Right kidney (tissue), 1 donor: Measurements from ENCODE around the gene PTGFRN.
"Not testable (repeated sequence)": the region's sequence is repeated elsewhere in the genome, so short reads cannot be mapped to it uniquely, and the experiment has no call there.

Source experiments
- DNase-seq: peaks from one replicate; pipeline ENCODE4 v3.0.0-alpha.2; 2016

The PTGFRN gene

DNA sequence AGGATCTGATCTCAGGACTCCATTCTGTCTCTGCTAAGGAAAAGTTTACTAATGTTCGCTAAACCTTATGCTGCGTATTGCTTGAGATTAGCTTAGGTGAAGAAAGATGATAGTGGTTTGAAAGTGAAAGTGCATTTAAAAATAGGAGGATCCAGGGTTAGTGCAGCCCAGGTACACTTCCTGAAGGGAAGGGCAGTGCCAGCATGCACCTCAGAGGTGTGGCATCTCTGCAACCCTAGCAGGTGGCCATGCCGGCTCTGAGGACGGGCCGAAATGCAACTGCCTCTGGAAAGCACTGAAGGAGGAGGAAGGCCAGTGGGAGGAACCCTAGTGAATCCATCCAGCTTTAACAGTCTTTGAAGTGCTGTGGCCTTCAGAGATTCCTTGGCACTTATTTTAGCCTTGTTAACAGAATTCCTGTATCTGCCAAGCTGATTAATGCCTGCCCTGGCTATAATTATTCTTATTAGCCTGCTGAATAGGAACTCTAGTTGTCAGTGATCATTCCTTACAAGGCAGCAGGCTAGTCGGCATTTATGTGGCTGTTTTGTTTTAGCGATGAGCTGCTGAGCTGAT lies 5.5 kb downstream of the PTGFRN start:
- DNase-seq, result no peak

DNA sequence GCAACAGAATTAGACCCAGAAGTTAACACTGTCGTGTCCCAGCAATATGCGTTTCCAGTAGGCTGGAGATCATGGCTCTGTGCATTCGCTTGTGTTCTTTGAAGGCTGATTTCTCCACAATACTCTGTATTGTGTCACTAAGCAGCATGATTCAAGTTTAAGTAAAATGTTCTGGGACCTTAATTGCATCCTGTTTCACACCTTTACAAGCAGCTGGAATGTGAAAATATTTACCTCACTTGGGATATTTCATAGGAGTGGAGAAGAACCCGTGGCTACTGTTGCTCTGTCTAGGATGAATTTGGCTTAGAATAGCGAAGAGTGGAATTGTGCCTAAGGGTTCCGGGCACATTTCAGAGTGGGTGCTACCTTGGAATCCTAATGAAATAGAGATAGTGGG lies 6.3 kb downstream of the PTGFRN start:
- DNase-seq, result no peak

DNA sequence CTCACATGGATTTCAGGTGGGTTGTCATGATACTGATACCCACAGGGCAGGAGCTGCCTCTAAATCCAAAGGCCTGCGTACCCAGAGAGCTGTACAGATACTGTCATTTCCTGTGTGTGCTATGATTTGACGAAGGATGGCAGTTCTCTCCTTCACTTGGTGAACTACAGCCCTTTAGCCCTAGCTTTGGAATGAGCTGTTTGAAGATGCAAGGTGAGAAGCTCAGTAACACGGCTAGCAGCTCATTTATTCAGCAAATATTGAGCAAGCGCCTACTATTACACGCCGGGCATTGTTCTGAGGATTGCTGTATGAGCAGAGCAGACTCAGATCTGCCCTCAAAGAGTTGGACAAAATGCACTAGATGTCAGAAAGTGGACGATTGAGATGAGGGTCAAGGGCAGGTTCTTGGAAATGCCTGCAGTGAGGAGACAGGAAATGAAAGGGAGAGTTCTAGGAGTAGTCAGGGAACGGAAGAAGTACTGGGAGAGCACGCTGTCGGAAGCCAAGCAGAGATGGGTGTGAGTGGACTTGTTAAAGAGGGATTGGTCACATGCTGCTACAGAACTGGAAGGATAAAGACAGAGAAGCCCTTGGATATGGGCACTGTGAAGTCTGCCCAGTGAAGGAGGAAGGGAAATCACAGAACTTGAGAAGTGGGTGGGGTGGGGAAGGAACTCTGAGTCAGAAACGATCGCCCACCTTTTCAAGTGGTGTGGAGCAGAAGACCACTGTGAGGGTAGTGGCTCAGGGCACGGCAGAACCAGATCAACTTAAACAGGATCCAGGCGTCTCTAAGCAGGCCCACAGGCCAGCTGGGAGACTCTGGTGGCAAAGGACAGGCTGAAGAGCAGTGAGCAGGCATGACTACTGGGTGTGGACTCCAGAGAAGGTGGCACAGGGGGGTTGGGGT lies 7.1 kb downstream of the PTGFRN start:
- DNase-seq, result no peak

DNA sequence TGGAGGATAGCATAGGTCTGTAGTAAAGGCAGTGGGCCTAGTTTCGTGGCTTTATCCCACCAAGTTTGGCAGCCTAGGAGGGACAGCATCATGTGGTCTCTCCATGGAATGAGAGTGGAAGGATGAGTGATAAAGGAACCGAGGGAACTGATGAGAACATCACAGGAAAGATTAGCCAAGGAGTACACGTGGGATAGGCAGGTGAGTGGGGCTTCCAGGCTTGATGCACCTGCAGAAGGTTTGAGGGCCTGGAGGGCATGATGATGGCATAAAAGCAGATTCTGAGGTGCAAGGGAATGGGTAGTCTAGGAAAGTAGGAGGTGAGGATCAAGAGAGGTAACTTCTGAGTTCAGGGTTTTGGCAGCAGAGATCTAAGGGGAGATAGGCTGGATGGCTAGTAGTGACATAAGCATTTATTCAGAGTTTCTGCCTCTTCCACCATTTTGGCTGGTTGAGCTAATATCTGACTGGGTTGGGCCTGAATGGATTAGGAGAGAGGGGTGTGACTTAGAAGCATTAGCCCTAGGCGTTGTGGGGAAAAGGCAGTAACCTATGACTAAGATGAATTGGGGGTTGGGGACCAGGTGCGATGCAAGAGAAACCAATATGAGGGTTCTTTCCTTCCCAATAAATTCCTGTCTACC lies 9.1 kb downstream of the PTGFRN start:
- DNase-seq, result no peak

DNA sequence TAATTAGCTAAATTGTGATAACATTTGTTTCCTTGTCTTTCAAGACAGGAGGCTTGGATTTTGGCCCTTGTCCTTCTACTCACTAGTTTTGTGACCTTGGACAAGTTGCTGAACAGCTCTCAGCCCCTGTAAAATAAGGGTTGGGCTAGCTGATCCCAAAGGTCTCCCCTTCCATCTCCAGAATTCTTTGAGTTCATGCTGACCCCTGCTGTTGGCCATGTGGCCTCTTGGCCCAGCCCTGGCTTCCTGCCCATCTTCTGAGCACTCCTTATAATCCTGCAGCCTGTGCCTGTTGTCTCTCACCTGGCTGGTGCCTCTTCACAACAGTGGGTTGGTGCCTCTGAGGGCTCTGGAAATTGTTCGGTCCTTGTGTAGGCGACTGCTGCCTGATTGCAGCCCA lies 10.1 kb downstream of the PTGFRN start:
- DNase-seq, result no peak

DNA sequence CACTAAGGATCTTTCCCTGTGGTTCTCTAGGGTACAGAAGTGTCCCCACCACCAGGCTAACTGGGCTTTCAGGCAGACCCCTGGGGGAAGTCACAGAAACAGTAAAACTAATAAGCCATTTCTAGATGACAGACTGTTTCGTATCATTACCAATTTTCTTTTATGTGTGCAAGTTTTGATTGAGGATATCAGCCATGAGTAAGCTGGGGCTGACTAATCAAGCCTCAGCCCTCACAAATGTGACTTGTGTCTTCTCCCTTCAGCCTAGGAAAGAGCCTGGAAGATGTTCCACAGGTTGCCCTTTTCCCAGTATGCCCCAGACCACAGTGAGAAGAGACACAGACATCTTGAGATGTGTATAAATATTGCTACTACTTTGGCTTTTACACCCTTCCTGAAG lies 10.5 kb downstream of the PTGFRN start:
- DNase-seq, result no peak

DNA sequence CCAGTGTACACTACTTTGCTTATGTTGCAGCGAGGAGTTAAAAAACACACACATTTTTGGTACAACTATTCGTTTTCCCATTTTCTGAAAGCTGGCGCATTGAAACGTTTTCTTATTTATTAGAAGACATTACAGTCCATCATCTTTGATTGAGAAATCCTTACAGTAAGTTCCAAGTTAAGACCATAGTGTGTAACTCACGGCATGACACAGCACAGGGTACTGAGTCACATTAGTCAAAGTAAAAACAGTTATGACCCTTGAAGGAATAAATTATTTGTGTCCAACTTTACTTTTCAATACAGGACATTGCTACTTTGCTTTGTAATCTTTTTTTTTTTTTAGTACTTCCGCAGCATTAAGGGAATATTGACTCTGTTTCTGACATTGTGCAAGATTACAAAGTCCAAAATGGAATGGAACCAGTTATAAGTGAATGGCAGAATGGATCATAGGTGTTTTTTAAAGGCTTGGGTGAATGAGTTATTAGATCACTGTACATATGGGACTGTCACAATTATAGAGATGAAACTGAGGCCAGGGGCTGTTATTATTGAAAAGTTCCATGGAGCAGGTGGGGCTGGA lies 11.7 kb downstream of the PTGFRN start:
- DNase-seq, result no peak

DNA sequence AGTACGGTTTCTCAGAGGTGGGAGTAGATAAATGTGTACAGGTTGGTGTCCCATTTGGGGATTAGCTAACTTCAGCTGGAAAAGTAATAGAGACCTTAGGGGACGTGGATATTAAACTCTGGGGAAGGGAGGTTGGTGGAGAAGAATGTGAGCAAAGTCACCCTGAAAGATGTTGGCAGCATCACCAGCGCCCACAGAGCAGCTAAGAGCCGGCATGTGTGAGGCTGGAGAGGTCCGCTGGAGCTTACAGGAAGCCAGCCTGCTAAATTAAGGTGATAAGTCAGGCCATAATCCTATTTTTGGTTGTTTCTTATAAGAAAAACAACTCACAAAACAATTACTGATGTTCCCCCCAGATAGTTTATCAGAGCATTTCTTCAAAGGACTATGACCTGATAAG lies 12.2 kb downstream of the PTGFRN start:
- DNase-seq, result no peak

DNA sequence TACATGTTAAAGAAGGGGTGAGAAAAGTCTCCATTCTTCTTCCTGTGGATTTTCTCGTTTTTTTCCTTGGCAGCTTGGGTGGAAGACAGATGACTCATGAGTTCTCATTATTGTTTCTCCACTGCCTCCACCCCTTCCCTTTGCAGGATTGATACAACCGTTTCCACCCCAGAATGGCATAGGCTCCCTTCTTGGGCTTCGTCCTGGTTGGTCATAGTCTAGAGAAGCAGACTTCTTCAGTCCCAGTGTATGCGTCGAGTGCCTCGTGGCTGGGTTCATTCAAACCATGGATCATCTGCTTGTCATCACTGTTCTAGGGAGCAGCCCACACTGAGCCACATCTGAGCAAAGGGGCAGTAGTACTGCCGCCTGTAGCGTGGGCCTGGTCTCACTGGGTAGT lies 13.7 kb downstream of the PTGFRN start:
- no peak for DNase-seq

DNA sequence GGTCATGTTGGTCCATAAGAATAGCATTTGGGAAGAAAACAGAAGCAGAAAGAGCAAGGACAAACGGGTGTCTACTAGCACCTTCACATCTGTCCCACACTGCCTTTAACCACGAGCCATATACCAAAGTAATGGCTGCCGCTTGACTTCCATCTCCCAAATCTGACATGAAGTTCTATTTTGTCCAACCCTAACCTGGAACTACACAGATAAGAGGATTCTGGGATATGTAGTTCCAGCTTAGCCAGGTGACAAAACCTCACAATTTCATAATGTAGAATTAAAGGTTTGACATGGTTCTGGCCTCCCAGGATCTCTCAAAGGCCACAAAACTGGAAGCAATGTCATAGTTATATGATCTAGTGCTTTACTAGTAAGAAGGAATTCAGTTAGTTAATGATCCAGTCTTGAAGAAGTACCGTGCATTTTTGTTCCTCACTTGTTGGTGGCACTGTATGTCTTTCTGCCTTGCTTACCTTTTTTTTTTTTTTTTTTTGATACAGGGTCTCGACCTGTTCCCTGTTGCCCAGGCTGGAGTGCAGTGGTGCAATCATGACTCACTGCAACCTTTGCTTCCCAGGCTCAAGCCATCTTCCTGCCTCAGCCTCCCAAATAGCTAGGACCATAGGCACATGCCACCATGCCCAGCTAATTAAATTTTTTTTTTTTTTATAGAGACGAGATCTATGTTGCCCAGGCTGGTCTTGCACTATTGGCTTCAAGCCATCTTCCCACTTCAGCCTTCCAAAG lies 17.5 kb downstream of the PTGFRN start:
- no peak for DNase-seq

DNA sequence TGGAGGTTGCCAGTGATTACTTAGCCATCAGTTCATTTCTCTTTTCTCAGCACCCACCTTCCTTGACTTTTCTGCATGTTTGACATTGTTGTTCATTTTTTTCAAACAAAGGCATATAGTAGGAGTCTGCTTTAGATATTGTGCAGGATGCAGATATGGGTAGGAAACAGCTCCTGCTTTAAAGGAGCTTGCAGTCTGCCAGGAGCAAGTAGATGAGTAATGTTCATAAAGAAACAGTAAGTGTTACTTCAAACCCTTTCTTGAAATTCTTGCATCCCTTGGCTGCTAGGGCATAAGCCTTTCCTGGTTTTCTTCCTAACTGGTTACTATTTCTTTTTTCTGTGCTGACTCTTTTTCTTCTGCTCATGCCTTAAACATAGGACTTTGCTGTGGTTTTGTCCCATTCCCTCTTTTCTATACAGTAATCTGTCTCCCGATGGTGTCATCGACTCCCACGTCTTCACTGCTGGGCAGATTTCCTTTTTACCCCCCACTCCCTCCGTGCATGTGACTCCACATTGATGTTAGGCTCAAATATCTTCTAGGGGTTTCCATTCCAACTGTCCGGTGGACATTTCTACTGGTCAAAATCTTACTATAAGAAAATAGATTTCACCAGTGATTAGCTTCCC lies 20.4 kb downstream of the PTGFRN start:
- DNase-seq, result no peak

DNA sequence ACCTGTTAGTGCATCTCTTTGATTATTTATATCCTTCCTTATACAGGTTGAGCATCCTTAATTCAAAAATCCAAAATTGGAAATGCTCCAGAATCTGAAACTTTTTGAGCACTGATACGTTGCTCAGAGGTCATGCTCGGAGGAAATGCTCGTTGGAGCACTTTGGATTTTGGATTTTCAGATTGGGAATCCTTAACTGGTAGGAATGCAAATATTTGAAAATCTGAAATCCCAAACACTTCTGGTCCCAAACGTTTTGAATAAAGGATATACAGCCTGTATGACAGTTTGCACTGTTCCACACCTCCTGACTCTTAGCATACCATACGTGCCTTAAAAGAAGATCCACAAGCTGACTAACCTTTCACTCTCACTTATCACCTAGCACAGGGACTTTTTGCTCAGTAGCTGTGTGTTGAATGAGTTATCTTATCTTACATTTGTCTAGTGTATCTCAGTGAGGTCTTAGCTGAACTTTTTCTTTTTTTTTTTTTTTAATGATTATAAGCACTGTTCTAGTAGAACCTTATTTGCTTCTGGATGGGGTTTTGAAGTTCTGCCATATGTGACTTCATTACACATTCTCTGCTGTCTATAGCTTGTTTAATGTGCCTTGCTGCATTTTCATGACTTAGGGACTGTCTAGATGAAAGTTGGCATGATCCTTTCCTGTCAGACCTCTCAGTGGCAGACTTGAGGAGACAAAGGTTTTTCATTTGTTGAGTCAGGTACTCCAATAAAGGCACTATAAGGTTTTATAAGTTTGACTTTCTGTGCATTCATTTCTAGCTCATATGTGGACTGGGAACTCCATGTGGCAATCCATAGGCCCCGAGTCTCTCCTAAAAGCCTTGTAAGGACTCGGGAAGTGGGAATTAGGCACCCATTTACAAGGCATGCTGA lies 21.6 kb downstream of the PTGFRN start:
- DNase-seq, result no peak

DNA sequence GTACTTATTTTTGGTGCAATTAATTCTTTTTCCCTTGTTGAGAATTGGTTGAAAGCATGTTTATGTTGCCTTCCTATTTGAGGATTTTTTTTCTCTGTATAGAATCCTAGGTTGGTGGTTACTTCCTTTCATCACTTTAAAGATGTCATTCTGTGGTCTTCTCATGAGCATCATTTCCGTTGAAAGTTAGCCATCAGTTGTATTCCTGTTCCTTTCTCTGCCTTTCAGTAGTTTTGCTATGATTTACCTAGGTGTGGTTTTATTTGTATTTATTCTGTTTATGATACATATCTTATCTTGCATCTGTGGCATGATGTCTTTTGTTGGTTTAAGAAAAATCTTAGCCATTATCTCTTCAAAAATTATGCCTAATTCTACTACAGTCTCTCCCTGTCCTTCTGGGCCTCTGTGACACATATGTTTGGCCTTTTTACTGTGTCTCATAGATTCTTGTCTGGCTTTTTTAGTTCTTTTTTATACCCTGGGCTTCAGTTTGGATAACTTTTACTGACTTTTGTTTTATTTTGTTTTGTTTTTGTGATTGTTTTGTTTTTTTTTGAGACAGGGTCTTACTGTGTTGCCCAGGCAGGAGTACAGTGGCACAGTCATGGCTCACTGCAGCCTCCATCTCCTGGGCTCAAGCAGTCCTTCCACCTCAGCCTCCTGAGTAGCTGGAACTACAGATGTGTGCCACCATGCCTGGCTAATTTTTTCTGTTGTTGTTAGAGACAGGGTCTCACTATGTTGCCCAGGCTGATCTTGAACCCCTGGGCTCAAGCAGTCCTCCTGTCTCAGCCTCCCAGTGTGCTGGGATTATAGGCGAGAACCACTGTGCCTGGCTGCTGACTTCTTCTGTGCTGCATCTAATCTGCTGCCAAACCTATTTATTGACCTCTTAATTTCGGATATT lies 24.1 kb downstream of the PTGFRN start:
- DNase-seq, result no peak

DNA sequence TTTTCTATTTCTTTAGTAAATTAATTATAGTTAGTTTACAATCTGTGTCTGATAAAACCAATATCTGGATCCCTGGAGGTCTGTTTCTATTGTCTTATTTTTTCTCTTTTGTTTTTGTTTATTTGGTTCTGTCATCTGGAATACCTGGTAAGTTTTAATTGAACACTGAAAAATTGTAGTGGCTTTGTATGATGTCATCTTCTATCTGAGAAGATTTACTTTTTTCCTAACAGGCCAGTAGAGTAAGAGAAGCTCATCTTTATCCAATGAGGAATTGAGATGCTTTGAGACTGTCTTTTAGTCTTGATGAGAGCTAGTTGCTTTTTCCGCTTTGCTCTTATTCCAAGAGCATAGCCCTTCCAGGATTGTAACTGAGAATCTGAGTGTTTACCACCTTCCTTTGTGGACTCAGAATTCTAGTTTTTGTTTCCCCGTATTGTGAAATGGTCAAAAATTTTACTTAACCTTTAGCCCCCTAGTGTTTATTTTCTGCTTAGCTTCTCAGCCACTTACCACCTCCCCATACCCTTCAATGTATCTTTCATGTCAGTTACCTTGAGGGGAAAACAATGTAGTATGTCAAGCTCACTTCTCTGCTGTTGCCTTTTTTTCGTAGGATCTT lies 25.0 kb downstream of the PTGFRN start:
- no peak for DNase-seq

DNA sequence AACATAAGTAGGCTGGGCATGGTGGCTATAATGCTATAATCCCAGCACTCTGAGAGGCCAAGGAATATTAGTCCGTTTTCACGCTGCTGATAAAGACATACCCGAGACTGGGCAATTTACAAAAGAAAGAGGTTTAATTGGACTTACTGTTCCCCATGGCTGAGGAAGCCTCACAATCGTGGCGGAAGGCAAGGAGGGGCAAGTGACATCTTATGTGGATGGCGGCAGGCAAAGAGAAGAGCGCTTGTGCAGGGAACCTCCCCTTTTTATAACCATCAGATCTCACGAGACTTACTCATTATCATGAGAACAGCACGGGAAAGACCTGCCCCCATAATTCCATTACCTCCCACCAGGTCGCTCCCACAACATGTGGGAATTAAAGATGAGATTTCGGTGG lies 28.5 kb downstream of the PTGFRN start:
- DNase-seq, result no peak

DNA sequence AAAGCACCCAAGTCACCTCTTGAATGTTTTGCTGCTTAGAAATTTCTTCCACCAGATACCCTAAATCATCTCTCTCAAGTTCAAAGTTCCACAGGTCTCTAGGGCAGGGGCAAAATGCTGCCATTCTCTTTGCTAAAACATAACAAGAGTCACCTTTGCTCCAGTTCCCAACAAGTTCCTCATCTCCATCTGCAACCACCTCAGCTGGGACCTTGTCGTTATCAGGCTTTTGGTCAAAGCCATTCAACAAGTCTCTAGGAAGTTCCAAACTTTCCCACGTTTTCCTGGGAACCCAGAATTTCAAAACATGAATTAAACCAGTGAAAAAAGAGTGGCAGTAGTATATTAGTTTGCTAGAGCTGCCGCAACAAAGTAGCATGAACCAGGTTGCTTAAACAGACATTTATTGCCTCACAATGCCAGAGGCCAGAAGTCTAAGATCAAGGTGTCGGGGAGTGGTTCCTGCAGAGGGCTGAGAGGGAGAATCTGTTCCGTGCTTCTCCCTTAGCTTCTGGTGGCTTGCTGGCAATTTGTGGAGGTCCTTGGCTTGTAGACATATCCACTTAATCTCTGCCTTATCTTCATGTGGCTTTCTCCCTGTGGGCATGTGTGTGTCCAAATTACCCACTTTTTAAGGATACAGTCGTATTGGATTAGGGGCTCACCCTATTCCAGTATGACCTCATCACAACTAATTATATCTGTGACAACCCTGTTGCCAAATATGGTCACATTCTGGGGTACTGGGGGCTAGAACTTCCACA lies 30.2 kb downstream of the PTGFRN start:
- not testable (repeated sequence) for DNase-seq

DNA sequence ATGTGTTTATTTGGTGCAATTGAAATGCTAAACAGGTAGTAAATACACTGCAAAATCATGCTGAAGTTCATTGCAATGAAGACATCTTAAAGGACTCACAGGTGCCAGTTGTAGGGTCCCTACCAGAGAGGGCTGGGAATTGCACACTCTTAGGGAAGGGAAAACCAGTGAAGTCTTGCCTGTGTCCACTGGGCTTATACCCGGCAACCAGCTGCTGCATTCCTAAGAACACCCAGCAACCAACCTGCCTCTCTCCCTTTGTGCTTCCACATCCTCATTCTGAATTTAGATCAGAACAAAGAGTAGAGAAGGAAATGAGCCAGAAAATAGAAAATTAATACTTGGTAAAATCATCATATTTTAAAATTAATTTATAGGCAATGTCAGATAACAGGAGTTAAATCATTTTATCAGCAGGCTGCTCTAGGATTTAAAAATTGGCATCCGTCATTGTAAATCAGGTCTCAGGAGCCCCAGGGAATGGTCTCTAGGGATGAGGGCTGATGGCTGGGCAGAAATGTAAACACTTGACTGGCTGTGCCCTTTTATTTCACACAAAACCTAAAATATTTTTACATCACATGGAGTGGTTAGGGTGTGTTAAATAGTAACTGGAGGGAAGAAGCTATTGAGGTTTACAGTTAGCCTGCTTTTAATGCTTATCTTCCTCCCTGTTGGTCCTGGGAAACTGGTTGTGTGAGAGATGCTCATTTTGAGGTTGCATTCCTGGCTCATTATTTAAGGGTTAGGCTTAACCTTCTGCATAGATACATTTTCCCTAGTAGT lies 31.3 kb downstream of the PTGFRN start:
- no peak for DNase-seq

DNA sequence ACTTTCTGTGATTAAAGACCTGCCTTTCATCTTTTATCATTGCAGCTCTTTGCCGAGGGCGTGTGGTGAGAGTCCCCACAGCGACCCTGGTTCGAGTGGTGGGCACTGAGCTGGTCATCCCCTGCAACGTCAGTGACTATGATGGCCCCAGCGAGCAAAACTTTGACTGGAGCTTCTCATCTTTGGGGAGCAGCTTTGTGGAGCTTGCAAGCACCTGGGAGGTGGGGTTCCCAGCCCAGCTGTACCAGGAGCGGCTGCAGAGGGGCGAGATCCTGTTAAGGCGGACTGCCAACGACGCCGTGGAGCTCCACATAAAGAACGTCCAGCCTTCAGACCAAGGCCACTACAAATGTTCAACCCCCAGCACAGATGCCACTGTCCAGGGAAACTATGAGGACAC lies 32.0 kb downstream of the PTGFRN start:
- no peak for DNase-seq
